H9 (cell line): Measurements from ENCODE around the gene ATP8A2. TPM values are rescaled to one million over a fixed set of nuclear protein-coding genes. Genes with fewer than 3 reads are reported as not detected.

ENCODE experiments used
- DNase-seq: peaks from one replicate; pipeline ENCODE4 v3.0.0-alpha.2; 2017
- H2AFZ ChIP-seq: one replicate; pipeline ENCODE4 v1.6.1; 2013; ENCODE audit warnings: mild to moderate bottlenecking, low read length, control low read depth, moderate library complexity
- H2AK5ac ChIP-seq: 2 replicates; pipeline ENCODE4 v1.6.1; 2013; ENCODE audit warnings: low read length, control low read depth, mixed read lengths; ENCODE audit not compliant: insufficient read length
- H2BK120ac ChIP-seq: one replicate; pipeline ENCODE4 v1.6.1; 2013; ENCODE audit warnings: low read depth, mild to moderate bottlenecking, low read length, control low read depth, inconsistent platforms; ENCODE audit not compliant: poor library complexity, severe bottlenecking
- H2BK12ac ChIP-seq: 2 replicates; pipeline ENCODE4 v1.6.1; 2013; ENCODE audit warnings: low read length, control low read depth, mixed read lengths, low read depth; ENCODE audit not compliant: insufficient read length
- H2BK15ac ChIP-seq: 2 replicates; pipeline ENCODE4 v1.6.1; 2013; ENCODE audit warnings: low read depth, low read length, control low read depth
- H2BK20ac ChIP-seq: one replicate; pipeline ENCODE4 v1.6.1; 2013; ENCODE audit warnings: low read depth, mild to moderate bottlenecking, low read length, control low read depth, inconsistent platforms; ENCODE audit not compliant: poor library complexity, severe bottlenecking
- H2BK5ac ChIP-seq: 2 replicates; pipeline ENCODE4 v1.6.1; 2013; ENCODE audit warnings: low read length, control low read depth, mixed read lengths; ENCODE audit not compliant: insufficient read length
- H3K14ac ChIP-seq: 2 replicates; pipeline ENCODE4 v1.6.1; 2013; ENCODE audit warnings: low read length, control low read depth; ENCODE audit not compliant: insufficient read depth
- H3K18ac ChIP-seq: 2 replicates; pipeline ENCODE4 v1.6.1; 2013; ENCODE audit warnings: low read depth, mild to moderate bottlenecking, mixed read lengths, low read length, control low read depth; ENCODE audit not compliant: insufficient read length
- H3K23ac ChIP-seq: 2 replicates; pipeline ENCODE4 v1.6.1; 2013; ENCODE audit warnings: low read length, control low read depth, mixed read lengths, low read depth; ENCODE audit not compliant: insufficient read length
- H3K23me2 ChIP-seq: 2 replicates; pipeline ENCODE4 v1.6.1; 2013; ENCODE audit warnings: low read depth, mild to moderate bottlenecking, mixed read lengths, low read length, control low read depth; ENCODE audit not compliant: insufficient read length, poor library complexity, severe bottlenecking
- H3K27ac ChIP-seq: 2 replicates; pipeline ENCODE4 v1.5.1; 2013; ENCODE audit warnings: low read length, control low read depth, mixed read lengths, low read depth; ENCODE audit not compliant: insufficient read length
- H3K27me3 ChIP-seq: 2 replicates; pipeline ENCODE4 v1.6.1; 2013; ENCODE audit warnings: low read length, control low read depth, inconsistent platforms; ENCODE audit not compliant: insufficient read depth
- H3K4ac ChIP-seq: 2 replicates; pipeline ENCODE4 v1.6.1; 2013; ENCODE audit warnings: low read depth, mild to moderate bottlenecking, control low read depth, inconsistent platforms, low read length, moderate library complexity
- H3K4me1 ChIP-seq: 2 replicates; pipeline ENCODE4 v1.6.1; 2013; ENCODE audit warnings: low read length, control low read depth, inconsistent platforms; ENCODE audit not compliant: insufficient read depth
- H3K4me2 ChIP-seq: 2 replicates; pipeline ENCODE4 v1.6.1; 2013; ENCODE audit warnings: low read length, control low read depth, mixed read lengths; ENCODE audit not compliant: insufficient read length, insufficient read depth
- H3K56ac ChIP-seq: 2 replicates; pipeline ENCODE4 v1.6.1; 2013; ENCODE audit warnings: low read depth, mild to moderate bottlenecking, mixed read lengths, low read length, control low read depth; ENCODE audit not compliant: insufficient read length
- H3K79me1 ChIP-seq: 2 replicates; pipeline ENCODE4 v1.6.1; 2013; ENCODE audit warnings: low read depth, mild to moderate bottlenecking, moderate library complexity, low read length, control low read depth, inconsistent platforms; ENCODE audit not compliant: insufficient read depth, poor library complexity, severe bottlenecking
- H3K79me2 ChIP-seq: 2 replicates; pipeline ENCODE4 v1.6.1; 2013; ENCODE audit warnings: low read length, control low read depth, inconsistent platforms; ENCODE audit not compliant: insufficient read depth
- H3K9ac ChIP-seq: 2 replicates; pipeline ENCODE4 v1.6.1; 2013; ENCODE audit warnings: low read length, control low read depth, mixed read lengths; ENCODE audit not compliant: insufficient read length; ENCODE audit errors: extremely low read depth
- H3K9me3 ChIP-seq: one replicate; pipeline ENCODE4 v1.6.1; 2013; ENCODE audit warnings: low read depth, low read length, inconsistent platforms; ENCODE audit not compliant: control insufficient read depth
- H3T11ph ChIP-seq: one replicate; pipeline ENCODE4 v1.6.1; 2013; ENCODE audit warnings: mild to moderate bottlenecking, low read length, control low read depth, inconsistent platforms
- H4K20me1 ChIP-seq: one replicate; pipeline ENCODE4 v1.6.1; 2013; ENCODE audit not compliant: control insufficient read depth, insufficient read length, insufficient read depth
- H4K5ac ChIP-seq: 2 replicates; pipeline ENCODE4 v1.6.1; 2013; ENCODE audit warnings: low read depth, mild to moderate bottlenecking, mixed read lengths, low read length, control low read depth; ENCODE audit not compliant: insufficient read length
- H4K8ac ChIP-seq: replicated peaks from 2 replicates; pipeline ENCODE4 v1.6.1; 2013; ENCODE audit warnings: low read length, control low read depth, mixed read lengths, low read depth; ENCODE audit not compliant: insufficient read length
- H4K91ac ChIP-seq: 2 replicates; pipeline ENCODE4 v1.6.1; 2013; ENCODE audit warnings: low read depth, mild to moderate bottlenecking, moderate library complexity, mixed read lengths, low read length, control low read depth; ENCODE audit not compliant: insufficient read length
- H3K27ac Mint-ChIP-seq, 3 experiments: 2 replicates in 2 of 3; 3 replicates in 1 of 3; pipeline ENCODE4 v1.8.0; 2020 to 2021; ENCODE audit warnings: mixed read lengths in 3 of 3, mild to moderate bottlenecking in 1 of 3, moderate library complexity in 1 of 3
- H3K27me3 Mint-ChIP-seq: 2 replicates; pipeline ENCODE4 v1.8.0; 2021; ENCODE audit warnings: low read depth, mild to moderate bottlenecking, moderate library complexity, mixed read lengths
- H3K36me3 Mint-ChIP-seq, 3 experiments: 2 replicates in 2 of 3; 3 replicates in 1 of 3; pipeline ENCODE4 v1.8.0; 2020 to 2021; ENCODE audit warnings: low read depth in 3 of 3, mixed read lengths in 3 of 3; ENCODE audit not compliant: insufficient read depth in 1 of 3
- H3K4me1 Mint-ChIP-seq, 2 experiments: 2 replicates each; pipeline ENCODE4 v1.8.0; 2020; ENCODE audit warnings: mixed read lengths in 2 of 2
- H3K4me3 Mint-ChIP-seq, 2 experiments: 2 replicates in 1 of 2; 3 replicates in 1 of 2; pipeline ENCODE4 v1.8.0; 2020 to 2021; ENCODE audit warnings: mild to moderate bottlenecking in 2 of 2, mixed read lengths in 2 of 2, moderate library complexity in 1 of 2
- H3K9me3 Mint-ChIP-seq, 2 experiments: 2 replicates in 1 of 2; 3 replicates in 1 of 2; pipeline ENCODE4 v1.8.0; 2020; ENCODE audit warnings: mild to moderate bottlenecking in 2 of 2, mixed read lengths in 2 of 2, moderate library complexity in 1 of 2
- CTCF ChIP-seq: fragments of 200-600 bp; sonication (generic); conservative IDR thresholded peaks from 3 replicates; pipeline ENCODE4 v1.8.0; 2021; ENCODE audit warnings: antibody characterized with exemption, mild to moderate bottlenecking
- WGBS: extraction: QIAGEN DNeasy Blood & Tissue Kit; methylation state at CpG from one replicate; pipeline ENCODE4 v1.1.7; 2013; ENCODE audit warnings: missing lambda C conversion rate, low lambda C conversion rate, mixed read lengths; ENCODE audit not compliant: insufficient read length; ENCODE audit errors: extremely low coverage; 5-methylcytosine and 5-hydroxymethylcytosine counted together
- total RNA-seq: library from RNA; stranded (reverse); gene quantifications from 2 replicates; pipeline ENCODE4 v1.2.1, GENCODE V29; 2021

The ATP8A2 gene
- total RNA-seq, 1 experiment from 2014 or later, result 18.2 TPM

- H4K8ac ChIP-seq, result no peak overlapping the region
- no peak overlapping the region for H2AK5ac ChIP-seq
- no peak overlapping the region for H2BK20ac ChIP-seq
- no peak for TF ChIP-seq CTCF
- H3K4me3 Mint-ChIP-seq, result no peak overlapping the region
- no peaks in the 10 kb centered on the region for H3K79me2 ChIP-seq
- H3K23ac ChIP-seq, result no peak overlapping the region
- H4K5ac ChIP-seq, result no peak overlapping the region
- no peak overlapping the region for H2BK15ac ChIP-seq
- H4K91ac ChIP-seq, result no peak overlapping the region
- H3K27ac Mint-ChIP-seq, result no peak overlapping the region
- H2BK120ac ChIP-seq, result no peak overlapping the region
- H2AFZ ChIP-seq, result no peak overlapping the region
- H3K79me1 ChIP-seq, result no peaks in the 10 kb centered on the region
- no peak overlapping the region for H3T11ph ChIP-seq
- H3K27me3 ChIP-seq, result no peaks in the 10 kb centered on the region
- no peak overlapping the region for H2BK5ac ChIP-seq
- H4K20me1 ChIP-seq, result no peaks in the 10 kb centered on the region
- DNase-seq, result no peak
- H3K4me1 Mint-ChIP-seq, result peaks cover 45 to 46% of the 10 kb centered on the region in 2 experiments
- H3K56ac ChIP-seq, result no peak overlapping the region
- no peak overlapping the region for H3K18ac ChIP-seq
- peaks cover 4% of the 10 kb centered on the region; the same call in 1 of the 2 replicates for H3K4me1 ChIP-seq
- no peaks in the 10 kb centered on the region for H3K23me2 ChIP-seq
- H3K4ac ChIP-seq, result no peak overlapping the region
- no peak overlapping the region for H3K14ac ChIP-seq
- no peaks in the 10 kb centered on the region for H3K27me3 Mint-ChIP-seq
- WGBS, result no CpG with 5 or more reads among the region's 12 CpGs
- H3K36me3 Mint-ChIP-seq, result peaks cover 0 to 7% (median 5%) of the 10 kb centered on the region in 3 experiments; a peak in 5 of 7 replicates
- H3K27ac ChIP-seq, result no peak overlapping the region
- H3K9me3 Mint-ChIP-seq, result peaks cover 2% of the 10 kb centered on the region in 2 experiments; a peak in 2 of 5 replicates
- H3K4me2 ChIP-seq, result no peak overlapping the region
- no peak overlapping the region for H2BK12ac ChIP-seq
- H3K9me3 ChIP-seq, result no peaks in the 10 kb centered on the region
- H3K9ac ChIP-seq, result no peak overlapping the region
Measured at GRCh38 chr13:25869941-25870340, 498.2 kb downstream of the ATP8A2 start.
